ENCODE results near the gene SLC9A3. TPM values are rescaled to one million over a fixed set of nuclear protein-coding genes. Genes with fewer than 3 reads are reported as not detected.
A peak's percentile ranks its signal among the peaks of the same experiment; 100 is the strongest.

Gene SLC9A3
- total and polyA plus RNA-seq, 2 of the 13 experiments (the other 11 are each of a cell fraction or from before 2014, with no cell fraction given) = 1.5 to 1.8 TPM

- no peak for TF ChIP-seq KIAA2018 (CRISPR knock-in tag; IDR thresholded peaks at IDR 0.05; ENCODE audit: borderline replicate concordance)
- peak; percentile 73 for TF ChIP-seq PITX1 (CRISPR knock-in tag; IDR thresholded peaks at IDR 0.05)
- peak; percentile 49; the same call in 1 of the 2 replicates for TF ChIP-seq ZBED4 (CRISPR knock-in tag; IDR thresholded peaks at IDR 0.05; ENCODE audit: borderline replicate concordance)
- TF ChIP-seq CENPX (CRISPR knock-in tag; IDR thresholded peaks at IDR 0.05) = no peak
- peak; percentile 79 for TF ChIP-seq SAP130 (CRISPR knock-in tag; IDR thresholded peaks at IDR 0.05; ENCODE audit: low read depth)
- TF ChIP-seq POLR2AphosphoS5 (IDR thresholded peaks at IDR 0.05; ENCODE audit: low read depth, low read length) = peak; percentile 74
- TF ChIP-seq HNF1B (CRISPR knock-in tag; IDR thresholded peaks at IDR 0.05) = 0 out of 2 replicates have a peak, but pooled peaks have one; percentile 28
- peak; percentile 92; the same call in 1 of the 2 replicates for TF ChIP-seq ZNF235 (CRISPR knock-in tag; IDR thresholded peaks at IDR 0.05; ENCODE audit: borderline replicate concordance)
- 0 out of 2 replicates have a peak, but pooled peaks have one; percentile 49 for TF ChIP-seq ZNF256 (CRISPR knock-in tag; conservative IDR thresholded peaks at IDR 0.05)
- TF ChIP-seq ETV5 (CRISPR knock-in tag; IDR thresholded peaks at IDR 0.05; ENCODE audit: borderline replicate concordance) = peak; percentile 45; the same call in 1 of the 2 replicates
- peak; percentile 22; the same call in 1 of the 2 replicates for TF ChIP-seq ZNF773 (CRISPR knock-in tag; IDR thresholded peaks at IDR 0.05; ENCODE audit: borderline replicate concordance)
- TF ChIP-seq NR1H2 (CRISPR knock-in tag; IDR thresholded peaks at IDR 0.05; ENCODE audit: borderline replicate concordance, low read depth) = no peak
These were observed 81.7 kb downstream of the SLC9A3 start, which contains the start of gene EXOC3 (continued) for GRCh38 chr5:442335-443238.

Measured in HepG2 (cell line).